Measurements from ENCODE around the gene ADAD2.
"Not testable (repeated sequence)": the region's sequence is repeated elsewhere in the genome, so short reads cannot be mapped to it uniquely, and the experiment has no call there.

ADAD2 gene

DNA sequence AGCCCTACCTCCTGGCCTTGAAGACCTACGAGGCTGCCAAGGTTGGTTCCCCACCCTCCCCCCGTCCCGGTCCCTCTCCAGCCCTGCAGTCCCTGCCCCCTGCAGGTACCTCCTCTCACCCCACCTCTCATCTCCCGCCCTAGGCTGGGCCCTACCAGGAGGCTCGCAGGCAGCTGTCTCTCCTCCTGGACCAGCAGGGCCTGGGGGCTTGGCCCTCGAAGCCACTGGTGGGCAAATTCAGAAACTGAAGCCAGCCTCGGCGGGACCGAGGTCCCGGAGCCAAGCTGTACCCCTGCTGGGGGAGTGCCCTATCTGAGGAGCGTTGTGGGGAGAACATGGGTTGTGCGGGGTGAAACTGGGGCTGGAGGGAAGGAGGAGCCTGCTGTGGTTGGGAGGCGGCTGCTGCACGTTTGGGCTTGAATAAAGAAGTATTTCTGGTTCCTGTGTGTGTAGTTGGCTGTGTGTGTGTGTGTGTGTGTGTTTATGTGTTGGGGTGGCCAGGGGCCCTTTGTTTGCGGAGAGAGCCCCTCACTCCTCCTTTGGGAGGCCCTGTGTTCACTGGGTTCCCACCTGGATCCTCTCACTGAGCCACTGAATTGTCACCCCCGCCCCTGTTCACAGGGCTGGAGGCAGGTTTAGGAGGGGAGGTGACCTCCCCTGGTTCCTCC lies 5.9 kb downstream of the ADAD2 start:
- no peak for DNase-seq

DNA sequence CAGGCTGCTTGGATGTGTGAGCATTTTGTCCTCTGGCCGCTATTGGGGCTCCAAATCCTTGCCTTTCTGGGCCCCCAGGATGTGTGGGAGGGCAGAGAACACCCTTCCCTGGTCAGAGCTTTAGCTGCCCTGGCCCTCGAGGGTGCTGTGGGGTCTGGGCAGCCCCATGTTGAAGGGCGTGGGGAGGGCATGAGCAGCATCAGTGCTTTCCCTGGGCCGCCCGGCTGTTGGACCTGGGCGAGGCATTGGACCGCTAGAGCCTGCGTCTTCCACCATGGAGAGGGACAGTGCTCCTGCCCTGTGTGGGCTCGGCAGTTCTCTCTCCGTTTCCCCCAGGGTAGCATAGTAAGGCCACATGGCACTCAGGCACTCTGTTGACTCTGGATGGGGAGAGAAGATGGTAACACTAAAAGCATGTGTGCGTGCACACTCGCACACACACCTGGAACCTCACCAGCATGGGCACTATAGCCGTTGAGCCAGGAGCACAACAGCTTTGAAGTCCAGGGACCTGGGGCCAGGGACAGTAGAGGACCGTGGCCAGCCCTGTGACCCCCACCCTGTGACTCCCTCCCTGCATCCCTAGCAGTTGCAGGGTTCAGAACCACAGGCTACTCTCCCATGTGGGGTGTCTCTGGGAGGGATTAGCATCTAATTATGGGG lies 6.6 kb downstream of the ADAD2 start:
- DNase-seq: no peak

DNA sequence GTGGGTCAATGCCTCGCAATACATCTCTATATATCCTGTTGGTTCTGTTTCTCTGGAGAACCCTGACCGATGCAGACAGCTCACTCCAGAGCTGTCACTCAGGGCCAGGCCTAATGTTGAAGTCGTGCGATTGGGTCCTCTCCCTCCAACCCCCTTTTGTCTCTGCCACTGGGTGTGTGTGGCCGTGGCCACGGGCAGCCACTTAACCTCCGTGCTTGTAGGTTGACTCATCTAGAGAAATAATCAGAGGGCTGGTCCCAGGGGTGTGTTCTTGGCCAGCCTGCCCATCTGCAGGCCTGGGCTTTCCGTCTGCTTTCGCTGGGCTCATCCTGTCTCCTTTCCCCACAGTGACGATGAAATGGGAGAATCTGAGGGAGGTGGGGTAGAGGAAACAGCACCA lies 7.4 kb downstream of the ADAD2 start:
- no peak for DNase-seq

DNA sequence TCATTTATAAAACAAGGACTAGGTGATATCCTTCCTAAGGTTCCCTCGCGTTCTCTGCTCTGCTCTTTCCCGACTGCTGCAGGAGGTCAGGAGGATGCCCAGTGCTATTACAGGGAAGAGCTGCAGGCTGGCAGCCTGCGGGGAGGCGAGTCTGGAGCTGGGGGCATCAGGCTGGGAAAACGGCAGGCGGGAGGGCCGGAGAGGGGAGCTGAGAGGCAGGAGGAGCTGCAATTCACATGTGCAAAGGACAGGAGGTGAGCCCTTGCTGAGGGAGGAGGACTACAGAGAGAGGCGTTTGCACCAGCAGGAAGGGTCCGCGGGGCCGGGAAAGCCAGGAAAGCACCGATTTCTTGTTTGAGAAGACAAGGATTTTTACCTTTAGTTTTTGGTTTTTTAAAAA lies 8.1 kb downstream of the ADAD2 start:
- DNase-seq: no peak

DNA sequence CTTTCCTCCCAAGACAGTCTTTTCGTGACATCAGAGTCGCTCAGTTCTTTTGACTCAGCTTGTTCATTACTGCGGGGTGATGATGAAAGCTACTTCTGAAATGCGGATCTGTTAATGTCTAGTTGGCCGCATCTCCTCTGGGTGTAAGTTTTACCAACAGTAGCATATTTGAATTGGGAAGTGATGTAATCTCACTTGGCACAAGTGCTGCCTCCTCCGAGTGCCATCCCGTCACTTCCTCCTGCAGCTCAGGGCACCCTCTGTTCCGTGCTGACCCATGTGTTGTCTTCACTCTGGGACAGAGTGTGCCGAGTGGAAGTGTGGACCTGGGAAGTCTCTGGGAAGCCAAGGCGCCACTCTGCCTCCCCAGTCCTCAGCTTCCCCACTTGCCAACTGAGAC lies 8.9 kb downstream of the ADAD2 start:
- DNase-seq: no peak

DNA sequence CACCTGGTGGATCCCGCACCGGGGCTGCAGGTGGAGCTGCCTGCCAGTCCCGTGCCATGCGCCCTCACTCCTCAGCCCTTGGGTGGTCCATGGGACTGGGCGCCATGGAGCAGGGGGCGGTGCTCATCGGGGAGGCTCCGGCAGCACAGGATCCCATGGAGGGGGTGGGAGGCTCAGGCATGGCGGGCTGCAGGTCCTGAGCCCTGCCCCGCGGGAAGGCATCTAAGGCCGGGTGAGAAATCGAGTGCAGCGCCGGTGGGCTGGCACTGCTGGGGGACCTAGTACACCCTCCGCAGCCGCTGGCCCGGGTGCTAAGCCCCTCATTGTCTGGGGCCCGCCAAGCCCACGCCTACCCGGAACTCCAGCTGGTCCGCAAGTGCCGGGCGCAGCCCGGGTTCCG lies 13.6 kb downstream of the ADAD2 start:
- DNase-seq: not testable (repeated sequence)

DNA sequence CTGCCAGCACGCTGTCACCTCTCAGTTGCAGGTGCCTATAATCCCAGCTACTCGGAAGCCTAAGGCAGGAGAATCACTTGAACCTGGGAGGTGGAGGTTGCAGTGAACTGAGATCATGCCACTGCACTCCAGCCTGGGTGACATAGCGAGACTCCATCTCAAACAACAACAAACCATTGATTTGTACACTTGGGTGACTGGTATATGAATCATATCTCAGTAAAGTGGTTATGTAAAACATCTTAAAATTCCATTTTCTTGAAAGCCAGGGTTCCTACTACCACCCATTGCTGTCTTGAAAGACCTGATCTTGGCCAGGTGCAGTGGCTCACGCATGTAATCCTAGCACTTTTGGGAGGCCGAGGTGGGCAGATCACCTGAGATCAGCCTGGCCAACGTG lies 14.2 kb downstream of the ADAD2 start:
- not testable (repeated sequence) for DNase-seq

DNA sequence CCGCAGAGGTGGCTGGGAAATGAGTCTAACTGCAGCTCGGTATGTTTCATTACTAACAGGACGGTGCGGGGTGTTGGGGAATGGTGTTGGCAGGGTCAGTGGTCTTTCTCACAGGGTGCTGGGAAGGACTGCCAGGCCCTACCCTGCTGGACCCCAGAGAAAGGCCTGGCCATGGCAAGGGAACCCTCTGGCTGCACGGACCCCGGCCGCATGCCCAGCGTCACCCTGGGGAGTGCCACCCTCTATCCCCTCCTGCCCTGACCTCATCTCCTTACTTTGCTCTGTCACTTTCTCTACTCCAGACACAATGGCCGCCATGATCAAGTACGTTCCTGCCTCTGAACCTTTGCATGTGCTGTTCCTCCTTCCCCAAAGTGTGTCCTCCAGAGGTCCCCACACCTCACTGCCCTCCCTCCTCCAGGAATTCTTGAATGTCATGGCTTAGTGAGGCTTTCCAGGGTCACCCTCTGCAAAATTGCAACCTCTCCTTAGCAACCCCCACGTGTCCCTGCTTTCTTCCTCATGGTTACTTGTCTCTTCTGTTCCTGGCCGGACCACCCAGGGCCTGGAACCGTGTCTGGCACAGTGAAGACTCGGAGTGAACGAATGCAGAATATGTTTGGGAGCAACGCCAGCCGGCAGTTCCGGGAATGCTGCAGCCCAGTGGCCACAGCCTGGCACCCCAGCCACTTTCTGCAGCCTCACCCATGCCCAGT lies 15.2 kb downstream of the ADAD2 start:
- DNase-seq: no peak

DNA sequence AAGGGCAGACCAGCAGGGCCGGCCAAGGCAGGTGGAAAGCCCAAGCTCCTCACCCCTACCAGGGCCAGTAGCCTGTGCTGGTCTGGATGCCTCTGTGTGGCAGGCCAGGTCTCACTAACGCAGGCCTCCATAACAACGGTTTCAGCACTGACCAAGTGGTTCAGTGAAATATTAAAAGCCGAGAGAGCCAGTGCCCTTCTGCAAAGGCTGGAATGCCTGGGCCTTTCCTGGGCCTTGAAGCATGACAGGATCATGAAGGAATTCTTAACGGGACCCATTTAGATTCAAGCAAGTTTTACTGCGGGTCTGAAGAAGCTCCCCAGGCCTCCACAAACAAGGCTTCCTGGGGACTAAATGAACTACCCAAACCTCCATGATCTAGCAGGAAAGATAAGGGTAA lies 16.3 kb downstream of the ADAD2 start:
- no peak for DNase-seq

DNA sequence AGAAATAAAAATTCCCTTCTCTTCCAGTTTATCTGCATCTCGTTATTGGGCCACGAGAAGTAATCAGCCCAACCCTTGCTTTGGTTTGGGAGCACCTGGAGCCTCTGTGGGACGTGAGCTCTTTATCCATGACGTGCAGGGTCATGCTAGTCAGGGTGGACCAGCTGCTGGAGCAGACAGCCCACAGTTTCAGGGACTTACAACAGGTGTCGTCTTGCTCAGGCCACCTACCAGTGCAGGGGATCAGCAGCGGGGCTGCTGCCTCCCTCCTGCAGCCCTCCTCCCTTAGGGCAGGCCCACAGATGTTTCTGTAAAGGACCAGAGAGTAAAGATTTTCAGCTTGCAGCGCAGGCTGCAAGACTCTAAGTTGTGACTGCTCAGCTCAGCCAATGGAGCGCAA lies 16.9 kb downstream of the ADAD2 start:
- no peak for DNase-seq

DNA sequence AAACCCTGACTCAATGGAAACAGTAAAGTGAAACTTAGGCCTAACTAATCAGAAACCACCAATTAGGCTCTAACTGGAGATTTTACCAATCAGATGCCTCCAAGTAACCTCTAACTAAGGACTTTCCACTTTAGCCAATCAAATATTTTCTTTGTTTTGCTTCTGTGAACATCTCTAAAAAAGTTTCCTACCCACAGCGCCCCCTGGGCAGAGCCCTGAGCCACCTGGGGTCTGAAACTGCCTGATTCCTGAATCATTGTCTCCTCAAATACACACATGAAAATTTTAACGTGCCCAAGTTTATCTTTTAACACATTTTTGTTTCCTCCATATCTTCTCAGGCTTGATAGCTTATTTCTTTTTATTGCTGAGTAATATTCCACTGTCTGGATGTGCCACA lies 19.0 kb downstream of the ADAD2 start:
- no peak for DNase-seq

DNA sequence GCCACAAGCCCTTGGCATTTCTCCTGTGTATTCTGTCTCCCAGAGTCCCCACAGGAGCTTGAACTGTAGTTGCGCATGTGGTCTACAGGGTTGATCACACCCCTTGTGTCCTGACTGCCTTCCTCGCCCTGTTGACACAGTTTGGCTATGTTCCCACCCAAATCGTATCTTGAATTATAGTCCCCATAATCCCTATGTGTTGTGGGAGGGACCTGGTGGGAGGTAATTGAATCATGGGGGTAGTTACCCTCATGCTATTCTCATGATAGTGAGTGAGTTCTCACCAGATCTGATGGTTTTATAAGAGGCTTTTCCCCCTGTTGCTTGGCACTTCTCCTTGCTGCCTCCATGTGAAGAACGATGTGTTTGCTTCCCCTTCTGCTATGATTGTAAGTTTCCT lies 21.2 kb downstream of the ADAD2 start:
- no peak for DNase-seq

DNA sequence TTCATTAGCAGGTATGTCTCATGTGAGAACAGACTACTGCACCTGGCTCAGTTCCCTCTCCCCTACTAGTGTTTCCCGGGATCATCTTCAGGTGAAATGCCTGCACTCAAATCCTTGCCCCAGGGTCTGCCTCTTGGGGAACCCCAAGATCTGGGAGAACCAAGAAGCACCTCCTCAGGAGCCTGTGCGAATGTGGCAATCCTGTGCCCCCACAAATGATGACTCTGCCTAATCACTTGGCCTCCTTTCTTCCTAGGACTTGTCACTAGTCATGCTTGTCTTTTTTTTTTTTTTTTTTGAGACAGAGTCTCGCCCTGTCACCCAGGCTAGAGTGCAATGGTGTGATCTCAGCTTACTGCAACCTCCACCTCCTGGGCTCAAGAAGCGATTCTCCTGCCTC lies 21.7 kb downstream of the ADAD2 start:
- DNase-seq: no peak

DNA sequence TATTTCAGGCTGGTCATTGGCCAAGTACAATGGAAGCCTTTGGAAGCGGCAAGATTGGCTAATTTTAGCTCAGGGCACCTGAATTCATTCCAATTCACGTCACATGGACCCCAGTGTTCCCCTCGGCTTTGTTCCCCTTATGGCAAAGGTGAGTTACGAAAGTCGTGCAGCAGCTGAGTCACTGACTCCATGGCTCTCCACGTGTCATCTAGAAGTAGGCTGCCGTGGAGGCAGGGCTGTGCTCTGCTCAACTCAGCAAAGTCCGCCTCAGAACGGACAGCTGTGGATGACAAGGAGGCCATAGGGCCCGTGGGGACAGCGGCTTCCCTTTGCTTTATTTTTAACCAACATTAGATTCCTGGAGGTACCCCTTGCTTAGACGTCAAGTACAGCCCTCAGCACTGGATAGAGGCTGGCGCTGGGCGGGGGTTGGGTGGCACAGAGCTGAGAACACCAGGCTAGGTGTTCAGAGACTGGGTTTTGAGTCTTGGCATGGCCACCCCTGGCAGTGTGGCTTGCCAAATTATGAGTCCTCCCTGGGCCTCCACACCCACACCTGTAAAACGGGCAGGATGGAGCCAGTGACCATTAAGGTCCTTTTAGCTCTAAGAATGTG lies 23.6 kb downstream of the ADAD2 start:
- DNase-seq: no peak

DNA sequence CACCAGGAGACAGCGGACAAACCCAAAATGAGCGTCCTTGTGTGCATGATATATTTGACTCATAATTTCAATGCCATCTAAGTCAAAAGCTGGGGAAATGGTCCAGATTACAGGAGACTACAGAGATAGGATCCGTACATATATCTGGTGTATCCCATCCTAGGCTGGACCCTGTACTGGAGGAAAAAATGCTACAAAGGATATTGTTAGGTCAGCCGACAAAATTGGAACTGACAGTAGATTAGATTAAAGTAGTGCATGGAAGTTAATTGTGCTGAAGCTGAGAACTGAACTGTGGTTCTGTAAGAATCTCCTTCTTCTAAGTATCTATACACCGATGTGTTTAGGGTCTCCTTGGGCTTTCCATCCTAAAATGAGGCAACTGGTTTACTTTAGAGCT lies 24.6 kb downstream of the ADAD2 start:
- DNase-seq: no peak

DNA sequence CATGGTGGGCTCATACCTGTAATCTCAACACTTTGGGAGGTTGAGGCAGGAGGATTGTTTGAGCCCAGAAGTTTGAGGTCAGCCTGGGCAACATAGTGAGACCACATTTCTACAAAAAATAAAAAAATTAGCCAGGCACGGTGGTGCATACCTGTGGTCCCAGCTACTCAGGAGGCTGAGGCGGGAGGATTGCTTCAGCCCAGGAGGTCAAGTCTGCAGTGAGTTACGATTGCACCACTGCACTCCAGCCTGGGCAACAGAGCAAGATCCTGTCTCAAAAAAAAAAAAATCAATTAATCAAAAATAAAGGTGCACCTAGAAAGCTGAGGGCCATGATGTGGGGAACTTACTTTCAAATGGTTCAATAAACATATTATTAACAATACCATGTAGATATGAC lies 25.2 kb downstream of the ADAD2 start:
- DNase-seq: not testable (repeated sequence)

DNA sequence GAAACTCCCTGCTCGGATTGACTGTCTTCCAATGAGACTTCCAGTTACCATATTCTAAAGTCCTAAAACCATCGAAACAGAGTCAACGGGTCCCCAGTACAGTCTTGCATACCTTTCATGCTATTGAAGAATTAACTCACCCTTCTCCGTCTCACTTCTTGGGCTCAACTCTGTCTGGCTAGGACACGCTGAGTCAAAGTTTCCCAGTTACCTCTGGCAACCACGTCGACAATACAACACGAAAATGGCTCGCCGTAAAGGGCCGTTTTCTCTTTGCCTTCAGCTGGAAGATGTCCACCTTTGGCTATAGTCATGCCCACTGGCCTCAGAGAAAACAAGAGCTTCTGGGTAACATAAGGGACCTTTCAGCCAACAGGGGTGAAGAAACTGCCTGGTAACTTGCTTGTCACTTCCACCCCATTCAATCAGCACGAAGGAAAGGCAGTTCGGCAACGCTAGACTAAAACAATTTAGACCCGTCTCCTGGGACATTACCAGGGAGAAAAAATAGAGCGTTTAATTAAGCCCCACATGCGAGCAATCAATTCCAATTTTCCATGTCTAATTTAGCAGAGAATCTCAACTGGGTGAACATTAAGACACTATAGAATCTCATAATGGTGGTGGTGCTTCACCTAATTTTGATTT lies 27.3 kb downstream of the ADAD2 start:
- DNase-seq: no peak

DNA sequence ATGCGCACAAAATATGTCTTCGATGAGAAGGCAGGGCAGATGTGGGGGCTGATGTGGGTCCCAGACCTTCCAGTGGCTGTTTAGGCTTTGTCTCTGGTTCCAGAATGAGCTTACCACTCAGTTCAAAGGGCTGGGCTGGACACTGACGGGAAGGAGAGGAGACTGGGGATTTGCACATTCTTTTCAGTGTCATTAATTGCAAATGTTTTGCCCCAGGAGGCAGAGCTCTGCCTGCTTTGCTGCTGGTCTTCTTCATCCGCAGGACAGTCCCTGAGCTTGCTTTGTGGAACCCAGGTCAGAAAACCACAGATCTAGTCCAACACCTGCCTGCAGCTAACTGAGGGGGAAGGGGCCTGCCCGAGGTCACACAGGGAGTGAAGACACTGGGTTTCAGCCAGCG lies 28.0 kb downstream of the ADAD2 start:
- DNase-seq: no peak

DNA sequence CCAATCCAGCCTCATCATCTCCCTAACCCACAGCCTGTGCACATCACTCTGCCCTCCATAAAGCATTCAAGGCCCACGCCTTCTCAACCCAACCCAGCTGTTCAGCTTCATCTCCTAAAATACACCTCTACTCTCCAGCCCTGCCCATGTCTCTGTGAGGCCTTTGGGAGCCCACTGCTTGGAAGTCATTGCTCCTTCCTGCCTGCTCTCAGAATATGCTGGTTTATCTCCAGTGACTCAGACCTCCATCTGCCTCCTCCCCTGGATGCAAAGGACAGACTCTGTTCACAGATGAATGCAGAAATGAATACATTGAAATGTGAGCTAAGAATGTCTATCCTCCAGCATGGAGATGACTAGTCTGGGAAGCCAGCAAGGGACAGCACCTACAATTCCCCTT lies 29.9 kb downstream of the ADAD2 start:
- no peak for DNase-seq

DNA sequence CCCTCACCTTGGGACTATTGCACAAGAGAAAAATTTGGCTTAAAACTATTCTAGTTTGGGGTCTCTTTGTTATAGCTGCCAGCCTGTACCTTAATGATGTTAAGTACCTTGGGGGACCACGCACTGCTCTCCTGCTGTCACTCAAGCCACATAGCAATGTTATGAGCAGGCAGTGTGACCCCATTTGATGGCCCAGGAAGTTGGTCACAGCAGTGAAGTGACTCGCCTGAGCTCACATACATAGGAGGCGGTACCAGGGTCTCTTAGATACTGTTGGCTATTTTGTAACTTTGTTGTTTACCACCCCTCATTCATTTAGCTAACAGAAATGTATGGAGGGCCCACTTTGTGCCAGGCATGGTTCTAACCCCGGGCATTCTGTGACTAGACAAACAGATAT lies 32.5 kb downstream of the ADAD2 start:
- DNase-seq: no peak

DNA sequence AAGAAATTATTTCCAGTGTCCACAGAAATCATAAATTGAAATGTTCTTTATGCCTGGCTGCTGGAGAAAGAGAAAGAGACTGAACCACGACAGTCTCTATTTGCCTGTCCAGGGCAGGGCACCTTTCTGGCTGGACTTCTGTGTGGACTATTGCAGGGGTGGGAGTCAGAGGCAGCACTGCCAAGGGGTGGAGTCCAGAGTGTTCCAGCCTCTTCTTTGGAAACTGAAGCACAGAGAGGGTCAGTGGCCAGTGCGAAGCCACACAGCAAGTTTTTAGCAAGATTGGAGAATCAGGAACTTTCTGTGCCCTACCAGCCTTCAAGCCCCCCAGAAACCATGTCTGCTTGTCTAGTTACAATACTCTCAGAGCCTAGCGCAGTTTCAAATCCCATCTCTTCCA lies 33.6 kb downstream of the ADAD2 start:
- DNase-seq: no peak

DNA sequence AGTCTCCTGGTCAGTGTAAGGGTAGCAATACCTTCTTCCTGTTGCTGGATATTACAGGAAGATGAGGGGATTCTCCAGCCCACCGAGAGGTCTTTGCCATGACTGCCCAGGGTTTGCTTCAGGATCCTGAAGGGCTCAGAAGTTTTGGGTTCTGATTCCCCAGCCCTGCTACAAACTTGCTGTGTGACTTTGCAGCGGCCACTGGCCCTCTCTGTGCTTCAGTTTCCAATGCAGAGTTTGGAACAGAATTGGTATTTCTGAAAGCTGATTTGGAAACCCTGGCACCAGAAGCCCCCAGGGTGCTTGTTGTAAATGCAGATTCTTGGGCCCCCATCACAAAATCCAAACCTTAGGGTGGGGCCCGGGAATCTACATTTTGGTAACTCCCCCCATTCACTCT lies 34.2 kb downstream of the ADAD2 start:
- no peak for DNase-seq

DNA sequence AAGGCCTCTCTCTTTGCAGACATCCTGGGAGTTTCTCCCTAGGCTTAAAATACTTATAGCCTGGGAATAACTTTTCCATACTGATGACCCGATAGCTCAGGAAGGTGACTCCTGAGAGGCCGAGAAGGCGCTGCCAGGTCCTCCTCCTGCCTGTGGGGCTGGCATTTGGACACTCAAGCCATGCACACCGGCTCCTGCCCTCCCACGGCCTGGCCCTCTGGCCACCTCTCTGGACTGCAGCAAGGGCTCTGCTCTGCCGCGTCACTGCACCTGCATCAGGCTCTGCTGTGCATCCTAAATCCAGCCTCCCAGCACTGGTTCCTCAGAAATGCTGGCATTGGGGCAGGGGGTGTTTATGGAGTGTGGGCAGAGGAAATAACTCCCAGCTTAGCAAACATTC lies 34.6 kb downstream of the ADAD2 start:
- no peak for DNase-seq

DNA sequence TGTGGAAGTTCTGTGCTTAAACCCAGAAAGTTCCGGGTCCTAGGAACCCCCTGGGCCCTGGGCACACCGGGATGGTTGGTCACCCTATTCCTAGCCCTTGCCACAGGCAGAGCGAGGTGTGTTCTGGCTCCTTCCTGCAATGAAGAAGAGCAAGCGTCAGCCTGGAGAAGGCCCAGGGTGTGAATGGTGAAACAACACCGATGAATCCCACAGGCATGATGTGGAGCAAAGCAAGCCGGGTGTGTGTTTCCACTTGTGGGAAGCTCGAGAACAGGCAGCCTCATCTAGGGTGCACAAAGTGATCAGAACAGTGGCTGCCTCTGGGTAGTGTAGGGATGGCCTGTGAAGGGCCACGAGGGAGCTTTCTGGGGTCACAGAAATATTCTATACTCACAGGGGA lies 35.1 kb downstream of the ADAD2 start:
- DNase-seq: no peak
